ENCODE results near the gene MAN2C1. TPM values are rescaled to one million over a fixed set of nuclear protein-coding genes. Genes with fewer than 3 reads are reported as not detected.
"Not testable (repeated sequence)": the region's sequence is repeated elsewhere in the genome, so short reads cannot be mapped to it uniquely, and the experiment has no call there.

The MAN2C1 gene
- total RNA-seq, 1 experiment from 2014 or later, result 169 TPM

GRCh38 chr15:75389791-75390382, 21.5 kb upstream of the MAN2C1 start:
- H3K27ac ChIP-seq (ENCODE audit: low read depth, low read length, poor library complexity, severe bottlenecking), result no peak overlapping the region
- intact Hi-C loops (cut with micrococcal nuclease; ENCODE audit: unreplicated experiment), result no loop called here
- H3K36me3 ChIP-seq (ENCODE audit: insufficient read depth, low read length, poor library complexity, severe bottlenecking), result peaks cover 87% of the 10 kb centered on the region
- no TSS peak for BruUV-seq (replicated peaks)
- peak; percentile 81 for DNase-seq (ENCODE audit: low spot score)
- ChIA-PET CTCF (interaction anchor here (1.0 kb wide), 1 partner anchor 22 kb away, joined by 3 read pairs; the partner anchor contains the start of gene MAN2C1), POLR2A (ENCODE audit: low non-redundant PET) (no interaction called here)
- H3K4me3 ChIP-seq (ENCODE audit: low read depth, low read length, poor library complexity, severe bottlenecking), result no peak overlapping the region
- no peaks in the 10 kb centered on the region for H3K27me3 ChIP-seq (replicated peaks; ENCODE audit: insufficient read depth, low read depth, low read length, poor library complexity)
- no peaks in the 10 kb centered on the region for H3K9me3 ChIP-seq (ENCODE audit: low read depth, low read length, poor library complexity, severe bottlenecking)
- TF ChIP-seq CTCF (conservative IDR thresholded peaks at IDR 0.05; ENCODE audit: low read depth, low read length) (no peak), EZH2 (IDR thresholded peaks at IDR 0.05; ENCODE audit: borderline replicate concordance, low read depth, low read length, poor library complexity, severe bottlenecking) (no peak)
- peaks cover 4% of the 10 kb centered on the region for H3K4me1 ChIP-seq (ENCODE audit: insufficient read depth, low read length, poor library complexity, severe bottlenecking)

GRCh38 chr15:75383986-75384385, 15.6 kb upstream of the MAN2C1 start:
- DNase-seq (ENCODE audit: low spot score); POLR2A ChIA-PET (ENCODE audit: low non-redundant PET); H3K4me1 ChIP-seq (ENCODE audit: insufficient read depth, low read length, poor library complexity, severe bottlenecking): not testable (repeated sequence)

GRCh38 chr15:75380773-75381172, 12.4 kb upstream of the MAN2C1 start:
- ChIA-PET POLR2A (ENCODE audit: low non-redundant PET) (interaction anchor here (0.8 kb wide), 1 partner anchor 73 kb away, joined by 5 read pairs; no protein-coding TSS in a partner anchor), CTCF (no interaction called here)
- Histone ChIP-seq H3K4me3 (ENCODE audit: low read depth, low read length, poor library complexity, severe bottlenecking) (no peak overlapping the region), H3K27ac (ENCODE audit: low read depth, low read length, poor library complexity, severe bottlenecking) (no peak overlapping the region), H3K4me1 (ENCODE audit: insufficient read depth, low read length, poor library complexity, severe bottlenecking) (no peaks in the 10 kb centered on the region), H3K36me3 (ENCODE audit: insufficient read depth, low read length, poor library complexity, severe bottlenecking) (peaks cover 82% of the 10 kb centered on the region), H3K27me3 (replicated peaks; ENCODE audit: insufficient read depth, low read depth, low read length, poor library complexity) (no peaks in the 10 kb centered on the region), H3K9me3 (ENCODE audit: low read depth, low read length, poor library complexity, severe bottlenecking) (no peaks in the 10 kb centered on the region)
- no TSS peak for BruUV-seq (replicated peaks)
- TF ChIP-seq CTCF (conservative IDR thresholded peaks at IDR 0.05; ENCODE audit: low read depth, low read length) (no peak), EZH2 (IDR thresholded peaks at IDR 0.05; ENCODE audit: borderline replicate concordance, low read depth, low read length, poor library complexity, severe bottlenecking) (no peak)
- intact Hi-C loops (cut with micrococcal nuclease; ENCODE audit: unreplicated experiment), result no loop called here
- no peak for DNase-seq (ENCODE audit: low spot score)

More at GRCh38 chr15:75383986-75384385, 15.6 kb upstream of the MAN2C1 start:
- H3K36me3 ChIP-seq (ENCODE audit: insufficient read depth, low read length, poor library complexity, severe bottlenecking), result peaks cover 88% of the 10 kb centered on the region
- H3K4me3 ChIP-seq (ENCODE audit: low read depth, low read length, poor library complexity, severe bottlenecking); CTCF ChIA-PET; H3K27me3 ChIP-seq (replicated peaks; ENCODE audit: insufficient read depth, low read depth, low read length, poor library complexity); BruUV-seq (replicated peaks); H3K27ac ChIP-seq (ENCODE audit: low read depth, low read length, poor library complexity, severe bottlenecking); intact Hi-C loops (cut with micrococcal nuclease; ENCODE audit: unreplicated experiment); H3K9me3 ChIP-seq (ENCODE audit: low read depth, low read length, poor library complexity, severe bottlenecking): not testable (repeated sequence)
